Epithelial cell of proximal tubule (primary cell): ENCODE measurements around the gene HIVEP3. TPM values are rescaled to one million over a fixed set of nuclear protein-coding genes. Genes with fewer than 3 reads are reported as not detected.

Experiments
- DNase-seq: peaks from one replicate; pipeline ENCODE4 v3.0.0-alpha.2; 2011; ENCODE audit warnings: low read depth
- H3K4me3 ChIP-seq: 2 replicates; pipeline ENCODE4 v1.5.1; 2011; ENCODE audit warnings: low read depth, mild to moderate bottlenecking, low read length
- total RNA-seq: library from RNA; depleted of rRNA; stranded (reverse); fragments of >200 nt; gene quantifications from 2 replicates; pipeline ENCODE4 v1.2.3, GENCODE V29; 2015
- TF ChIP-seq, protein P1 (sequence below): conservative IDR thresholded peaks from 2 replicates; pipeline ENCODE4 v1.5.1; 2012; ENCODE audit warnings: low read depth, mild to moderate bottlenecking, low read length

HIVEP3 gene
- total RNA-seq, 1 donor from 2014 or later, result 3.9 TPM

DNA sequence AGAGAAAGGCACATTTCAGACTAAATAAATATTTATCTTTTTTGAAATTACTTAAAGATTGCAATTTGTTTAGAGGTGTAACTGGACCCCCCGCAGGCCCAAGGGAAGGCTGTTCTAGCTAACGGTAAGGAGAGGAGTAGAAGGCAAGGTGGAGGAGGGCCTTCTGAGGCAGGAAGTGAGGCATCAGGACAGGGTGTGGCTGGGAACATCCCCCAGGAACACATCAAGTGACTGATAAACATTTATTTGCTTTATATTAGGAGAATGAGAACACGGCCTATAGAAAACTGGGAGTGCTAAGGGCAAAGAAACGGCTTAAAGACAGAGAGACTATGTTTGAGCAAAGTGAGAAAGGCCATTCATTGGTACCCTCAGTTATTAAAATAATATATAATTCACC lies 23.2 kb downstream of the HIVEP3 start:
- TF ChIP-seq, protein P1, sequence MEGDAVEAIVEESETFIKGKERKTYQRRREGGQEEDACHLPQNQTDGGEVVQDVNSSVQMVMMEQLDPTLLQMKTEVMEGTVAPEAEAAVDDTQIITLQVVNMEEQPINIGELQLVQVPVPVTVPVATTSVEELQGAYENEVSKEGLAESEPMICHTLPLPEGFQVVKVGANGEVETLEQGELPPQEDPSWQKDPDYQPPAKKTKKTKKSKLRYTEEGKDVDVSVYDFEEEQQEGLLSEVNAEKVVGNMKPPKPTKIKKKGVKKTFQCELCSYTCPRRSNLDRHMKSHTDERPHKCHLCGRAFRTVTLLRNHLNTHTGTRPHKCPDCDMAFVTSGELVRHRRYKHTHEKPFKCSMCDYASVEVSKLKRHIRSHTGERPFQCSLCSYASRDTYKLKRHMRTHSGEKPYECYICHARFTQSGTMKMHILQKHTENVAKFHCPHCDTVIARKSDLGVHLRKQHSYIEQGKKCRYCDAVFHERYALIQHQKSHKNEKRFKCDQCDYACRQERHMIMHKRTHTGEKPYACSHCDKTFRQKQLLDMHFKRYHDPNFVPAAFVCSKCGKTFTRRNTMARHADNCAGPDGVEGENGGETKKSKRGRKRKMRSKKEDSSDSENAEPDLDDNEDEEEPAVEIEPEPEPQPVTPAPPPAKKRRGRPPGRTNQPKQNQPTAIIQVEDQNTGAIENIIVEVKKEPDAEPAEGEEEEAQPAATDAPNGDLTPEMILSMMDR, result no peak
- H3K4me3 ChIP-seq, result no peak overlapping the region
- no peak for DNase-seq

DNA sequence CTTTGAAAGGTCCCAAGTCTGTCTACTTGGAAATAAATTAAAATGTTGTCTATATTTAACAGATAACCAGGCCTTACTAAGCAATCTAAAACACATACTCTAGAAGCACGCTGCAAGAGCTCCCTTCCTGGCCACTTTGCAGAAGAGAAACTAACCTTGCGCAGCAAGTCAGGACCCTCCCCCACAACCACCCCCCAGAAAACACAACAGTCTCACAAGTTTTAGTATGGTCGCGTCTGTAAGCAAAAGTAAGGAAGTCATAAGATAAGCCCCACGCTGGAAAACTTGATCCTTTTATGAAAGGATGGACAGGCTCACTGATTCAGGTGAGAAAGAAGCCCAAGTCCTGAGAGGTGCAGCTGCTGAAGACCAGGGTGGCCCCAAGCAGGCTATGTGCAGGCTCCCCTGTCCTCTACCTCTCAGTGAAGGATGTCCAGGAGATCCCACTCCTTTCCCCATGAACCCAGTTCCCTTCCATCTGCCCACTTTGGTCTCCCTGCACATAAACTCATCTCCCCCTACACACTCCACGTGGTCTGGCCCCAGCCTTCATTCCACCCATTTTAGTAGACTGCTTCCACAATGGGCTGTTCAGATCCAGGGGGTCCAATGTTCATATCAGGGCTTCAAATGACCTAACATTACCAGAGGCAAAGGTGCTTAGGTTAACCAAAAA lies 23.8 kb downstream of the HIVEP3 start:
- TF ChIP-seq, protein P1, result no peak
- no peak for DNase-seq
- H3K4me3 ChIP-seq, result no peak overlapping the region

- TF ChIP-seq, protein P1, result no peak
- no peak for DNase-seq
- H3K4me3 ChIP-seq, result no peak overlapping the region
These were observed 24.5 kb downstream of the HIVEP3 start for GRCh38 chr1:41894101-41894807.

GRCh38 chr1:41892301-41892781 lies 26.4 kb downstream of the HIVEP3 start:
- DNase-seq, result no peak
- TF ChIP-seq, protein P1, result no peak
- H3K4me3 ChIP-seq, result no peak overlapping the region

GRCh38 chr1:41891199-41891896 lies 27.4 kb downstream of the HIVEP3 start:
- H3K4me3 ChIP-seq, result peak overlapping the region; percentile 43
- TF ChIP-seq, protein P1, result peak; percentile 40
- DNase-seq, result no peak

GRCh38 chr1:41890825-41891198 lies 27.9 kb downstream of the HIVEP3 start:
- H3K4me3 ChIP-seq, result peak overlapping the region; percentile 43
- TF ChIP-seq, protein P1, result no peak

More at GRCh38 chr1:41890825-41891198, 27.9 kb downstream of the HIVEP3 start:
- DNase-seq, result no peak
